Chondrocyte (in vitro differentiated cells): Measurements from ENCODE around the gene SNX9. TPM values are rescaled to one million over a fixed set of nuclear protein-coding genes. Genes with fewer than 3 reads are reported as not detected.
"Not testable (repeated sequence)": the region's sequence is repeated elsewhere in the genome, so short reads cannot be mapped to it uniquely, and the experiment has no call there.

Experiments
- DNase-seq: peaks from one replicate; pipeline ENCODE4 v3.0.0; 2021; ENCODE audit warnings: mixed read lengths, low spot score
- H3K27ac Mint-ChIP-seq: one replicate; pipeline ENCODE4 v1.8.0; 2021; ENCODE audit warnings: mild to moderate bottlenecking, moderate library complexity, mixed read lengths; ENCODE audit not compliant: unreplicated experiment
- H3K27me3 Mint-ChIP-seq: 2 replicates; pipeline ENCODE4 v1.8.0; 2021; ENCODE audit warnings: low read depth, mixed read lengths
- H3K36me3 Mint-ChIP-seq: 2 replicates; pipeline ENCODE4 v1.8.0; 2021; ENCODE audit warnings: low read depth, mixed read lengths
- H3K4me1 Mint-ChIP-seq: 2 replicates; pipeline ENCODE4 v1.8.0; 2021; ENCODE audit warnings: low read depth, mild to moderate bottlenecking, mixed read lengths
- H3K4me3 Mint-ChIP-seq: one replicate; pipeline ENCODE4 v1.8.0; 2021; ENCODE audit warnings: mild to moderate bottlenecking, moderate library complexity, mixed read lengths; ENCODE audit not compliant: unreplicated experiment
- H3K9me3 Mint-ChIP-seq: 2 replicates; pipeline ENCODE4 v1.8.0; 2021; ENCODE audit warnings: low read depth, mixed read lengths
- total RNA-seq: library from RNA; stranded (reverse); gene quantifications from 3 replicates; pipeline ENCODE4 v1.2.1, GENCODE V29; 2021
- TF ChIP-seq, protein P1 (sequence below): fragments of 200-600 bp; sonication (generic); IDR thresholded peaks from 2 replicates; pipeline ENCODE4 v1.5.0; 2021; ENCODE audit warnings: antibody characterized with exemption, mild to moderate bottlenecking, moderate library complexity

The SNX9 gene
- total RNA-seq, 1 donor from 2014 or later, result 43.9 TPM

DNA sequence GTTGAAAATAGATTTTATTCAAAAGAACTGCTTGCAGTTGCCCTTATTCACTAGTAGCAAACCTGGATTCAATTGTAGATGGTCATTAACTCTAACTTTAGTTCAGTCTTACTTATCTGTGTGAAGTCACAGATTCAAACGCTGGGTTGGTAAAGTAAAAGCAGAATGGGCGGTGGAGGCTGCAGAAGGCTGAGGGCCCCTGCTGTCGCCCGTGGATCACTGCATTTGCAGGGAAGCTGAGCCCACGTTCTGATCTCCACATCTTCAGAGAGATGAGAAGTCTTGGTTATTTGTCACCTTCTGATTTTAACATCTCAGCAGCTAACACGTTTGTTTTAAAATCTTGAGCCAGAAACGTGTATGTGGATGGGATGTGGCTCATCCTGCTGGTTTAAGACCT lies 75.1 kb downstream of the SNX9 start:
- Mint-ChIP-seq H3K4me3 (no peak overlapping the region), H3K36me3 (peaks cover 9% of the 10 kb centered on the region), H3K4me1 (peaks cover 16% of the 10 kb centered on the region), H3K27me3 (no peaks in the 10 kb centered on the region), H3K27ac (no peak overlapping the region), H3K9me3 (no peaks in the 10 kb centered on the region)
- TF ChIP-seq, protein P1, sequence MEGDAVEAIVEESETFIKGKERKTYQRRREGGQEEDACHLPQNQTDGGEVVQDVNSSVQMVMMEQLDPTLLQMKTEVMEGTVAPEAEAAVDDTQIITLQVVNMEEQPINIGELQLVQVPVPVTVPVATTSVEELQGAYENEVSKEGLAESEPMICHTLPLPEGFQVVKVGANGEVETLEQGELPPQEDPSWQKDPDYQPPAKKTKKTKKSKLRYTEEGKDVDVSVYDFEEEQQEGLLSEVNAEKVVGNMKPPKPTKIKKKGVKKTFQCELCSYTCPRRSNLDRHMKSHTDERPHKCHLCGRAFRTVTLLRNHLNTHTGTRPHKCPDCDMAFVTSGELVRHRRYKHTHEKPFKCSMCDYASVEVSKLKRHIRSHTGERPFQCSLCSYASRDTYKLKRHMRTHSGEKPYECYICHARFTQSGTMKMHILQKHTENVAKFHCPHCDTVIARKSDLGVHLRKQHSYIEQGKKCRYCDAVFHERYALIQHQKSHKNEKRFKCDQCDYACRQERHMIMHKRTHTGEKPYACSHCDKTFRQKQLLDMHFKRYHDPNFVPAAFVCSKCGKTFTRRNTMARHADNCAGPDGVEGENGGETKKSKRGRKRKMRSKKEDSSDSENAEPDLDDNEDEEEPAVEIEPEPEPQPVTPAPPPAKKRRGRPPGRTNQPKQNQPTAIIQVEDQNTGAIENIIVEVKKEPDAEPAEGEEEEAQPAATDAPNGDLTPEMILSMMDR, result peak; percentile 61
- DNase-seq, result no peak

DNA sequence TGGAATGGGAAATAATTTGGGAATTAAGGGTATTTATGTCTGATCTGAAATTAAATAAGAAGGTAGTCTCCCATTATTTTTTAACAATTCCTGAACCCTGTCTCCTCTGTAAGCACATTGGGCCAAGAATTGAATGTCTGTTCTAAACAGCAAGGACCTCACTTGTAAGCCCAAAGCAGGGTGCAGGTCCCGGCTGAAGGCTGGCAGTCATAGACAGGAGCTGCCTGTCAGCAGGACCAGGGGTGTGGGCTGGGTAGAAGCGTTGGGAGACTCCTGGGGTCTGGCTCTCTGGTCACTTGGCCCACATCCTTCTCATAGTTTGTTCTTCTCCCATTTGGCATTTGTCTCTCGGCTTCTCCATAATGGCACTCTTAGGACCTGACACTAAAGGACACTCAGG lies 75.6 kb downstream of the SNX9 start:
- Mint-ChIP-seq H3K4me3 (no peak overlapping the region), H3K36me3 (peaks cover 12% of the 10 kb centered on the region), H3K27me3 (no peaks in the 10 kb centered on the region), H3K4me1 (peaks cover 16% of the 10 kb centered on the region), H3K27ac (peak overlapping the region; percentile 58), H3K9me3 (no peaks in the 10 kb centered on the region)
- TF ChIP-seq, protein P1, result no peak
- no peak for DNase-seq

DNA sequence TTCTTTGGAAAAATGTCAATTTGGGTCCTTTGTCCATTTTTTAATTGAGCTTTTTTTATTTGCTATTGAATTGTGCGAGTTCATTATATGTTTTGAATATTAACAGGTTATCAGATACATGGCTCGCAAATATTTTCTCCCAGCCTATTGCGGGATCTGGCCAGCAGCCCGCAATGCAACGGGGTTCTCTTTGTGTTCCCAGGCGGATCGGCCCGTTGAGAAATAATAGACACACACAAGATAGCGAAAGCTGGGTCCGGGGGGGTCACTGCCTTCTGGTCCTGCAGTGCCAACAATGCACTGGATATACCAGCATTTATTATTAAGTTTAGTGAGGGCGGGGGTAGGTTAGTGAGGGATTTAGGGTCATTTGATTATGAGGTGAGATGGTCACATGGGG lies 77.2 kb downstream of the SNX9 start:
- not testable (repeated sequence) for DNase-seq, H3K27ac Mint-ChIP-seq, H3K4me3 Mint-ChIP-seq, H3K27me3 Mint-ChIP-seq, H3K9me3 Mint-ChIP-seq
- Mint-ChIP-seq H3K4me1 (peaks cover 16% of the 10 kb centered on the region), H3K36me3 (peaks cover 16% of the 10 kb centered on the region)

DNA sequence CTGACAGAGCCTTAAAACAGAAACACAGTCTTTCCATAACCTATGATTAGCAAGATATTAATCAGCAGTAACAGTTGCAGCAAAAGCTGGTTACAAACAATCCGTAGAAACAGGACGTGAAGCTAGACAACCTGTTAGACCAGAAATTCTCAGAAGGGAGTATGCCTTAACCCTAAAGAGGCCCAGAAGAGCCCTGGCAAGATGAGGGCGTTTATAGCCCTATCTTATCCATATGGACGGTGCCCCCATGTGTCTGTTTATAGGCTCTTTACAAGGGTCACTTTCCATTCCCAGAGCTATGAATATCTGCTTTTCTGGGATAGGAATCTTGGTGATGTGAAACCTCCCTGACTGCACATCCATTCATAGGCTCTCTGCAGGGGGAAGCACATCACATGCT lies 77.7 kb downstream of the SNX9 start:
- TF ChIP-seq, protein P1, result peak; percentile 10
- H3K36me3 Mint-ChIP-seq, result peaks cover 16% of the 10 kb centered on the region
- not testable (repeated sequence) for H3K9me3 Mint-ChIP-seq, H3K27ac Mint-ChIP-seq, H3K4me3 Mint-ChIP-seq, DNase-seq, H3K27me3 Mint-ChIP-seq
- peaks cover 16% of the 10 kb centered on the region for H3K4me1 Mint-ChIP-seq

DNA sequence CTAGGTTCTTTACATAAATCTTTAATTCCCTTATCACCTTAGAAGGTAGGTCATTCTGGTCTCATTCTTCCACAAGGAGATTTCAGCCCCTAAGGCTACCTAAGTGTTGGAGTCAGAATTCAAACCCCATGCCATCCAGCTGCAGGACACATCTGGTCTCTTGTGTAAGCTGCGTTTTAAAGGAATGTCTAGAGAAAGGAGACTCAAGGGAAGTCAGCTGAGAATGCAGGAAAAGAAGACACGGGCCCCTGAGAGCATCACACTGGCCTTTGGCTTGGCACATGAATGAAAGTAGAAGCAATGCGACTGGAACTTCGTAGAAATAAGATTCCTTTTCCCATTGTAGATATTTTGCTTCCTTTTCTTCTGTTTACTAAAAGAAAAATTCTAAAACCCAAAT lies 82.0 kb downstream of the SNX9 start:
- no peak overlapping the region for H3K27ac Mint-ChIP-seq

More for the DNA sequence above, 82.0 kb downstream of the SNX9 start:
- Mint-ChIP-seq H3K4me1 (peaks cover 3% of the 10 kb centered on the region), H3K27me3 (no peaks in the 10 kb centered on the region), H3K4me3 (no peak overlapping the region), H3K9me3 (no peaks in the 10 kb centered on the region), H3K36me3 (peaks cover 18% of the 10 kb centered on the region)
- TF ChIP-seq, protein P1, result no peak
- no peak for DNase-seq
